Activated CD8-positive, alpha-beta T cell treated with anti-CD3 and anti-CD28 coated beads, Interleukin-2, amount 10 ng/mL, durations not matched to agents 7 days and 5 days (primary cell): Measurements from ENCODE around the gene PCDHGB3. TPM values are rescaled to one million over a fixed set of nuclear protein-coding genes. Genes with fewer than 3 reads are reported as not detected.
"Not testable (repeated sequence)": the region's sequence is repeated elsewhere in the genome, so short reads cannot be mapped to it uniquely, and the experiment has no call there.

Experiments
- ATAC-seq: fragments of 150-1000 bp; cut with Tn5 transposase; one replicate; pipeline ENCODE4 v1.10.0; 2021; ENCODE audit warnings: moderate library complexity
- CTCF ChIA-PET: fragments of 350-600 bp; sonication (Branson Sonifier 250); formaldehyde crosslinking; loops from one replicate; lab custom pipeline; 2021; ENCODE audit warnings: antibody characterized with exemption; lab: Charles Lee
- POLR2A ChIA-PET: fragments of 350-600 bp; sonication (Branson Sonifier 250); formaldehyde crosslinking; loops from one replicate; lab custom pipeline; 2021; ENCODE audit warnings: antibody characterized with exemption; lab: Charles Lee
- DNase-seq: peaks from one replicate; pipeline ENCODE4 v3.0.0-alpha.2; 2020
- H3K27ac Mint-ChIP-seq: one replicate; pipeline ENCODE4 v1.8.0; 2021; ENCODE audit warnings: mild to moderate bottlenecking, mixed read lengths
- H3K27me3 Mint-ChIP-seq: one replicate; pipeline ENCODE4 v1.8.0; 2021; ENCODE audit warnings: low read depth, mixed read lengths
- H3K36me3 Mint-ChIP-seq: one replicate; pipeline ENCODE4 v1.8.0; 2021; ENCODE audit warnings: low read depth, mixed read lengths
- H3K4me1 Mint-ChIP-seq: one replicate; pipeline ENCODE4 v1.8.0; 2021; ENCODE audit warnings: low read depth, mixed read lengths
- H3K4me3 Mint-ChIP-seq: one replicate; pipeline ENCODE4 v1.8.0; 2021; ENCODE audit warnings: mild to moderate bottlenecking, mixed read lengths
- H3K9me3 Mint-ChIP-seq: one replicate; pipeline ENCODE4 v1.8.0; 2022; ENCODE audit warnings: mixed read lengths; ENCODE audit not compliant: insufficient read depth
- total RNA-seq, 2 experiments: library from RNA; stranded (reverse); gene quantifications; one replicate each; pipeline ENCODE4 v1.2.3, GENCODE V29; 2021

The PCDHGB3 gene
- total RNA-seq, 2 experiments from 2014 or later: 0.16 to 0.26 TPM

DNA sequence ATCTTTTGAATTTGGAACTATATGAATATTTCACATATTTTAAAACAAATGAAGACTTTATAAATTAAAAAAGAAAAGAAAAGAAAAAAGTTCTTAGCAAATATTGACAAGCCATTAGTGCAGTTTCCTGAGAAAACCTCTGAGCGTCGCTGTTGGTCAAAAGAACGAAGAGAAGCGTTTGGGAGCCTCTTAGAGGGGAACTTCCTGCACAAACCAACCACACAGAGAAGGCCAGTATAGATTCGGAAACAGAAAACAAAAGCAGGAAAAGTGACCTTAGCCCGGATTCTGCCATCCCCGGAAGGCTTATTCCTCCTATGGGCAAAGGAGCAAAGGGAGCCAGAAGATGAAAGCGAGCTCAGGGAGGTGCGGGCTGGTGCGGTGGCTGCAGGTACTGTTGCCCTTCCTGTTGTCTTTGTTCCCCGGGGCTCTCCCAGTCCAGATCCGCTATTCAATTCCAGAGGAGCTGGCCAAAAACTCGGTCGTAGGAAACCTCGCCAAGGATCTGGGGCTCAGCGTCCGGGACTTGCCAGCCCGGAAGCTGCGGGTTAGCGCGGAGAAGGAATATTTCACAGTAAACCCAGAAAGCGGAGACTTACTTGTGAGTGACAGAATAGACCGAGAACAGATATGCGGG is 10.1 kb upstream of the PCDHGB3 start, which contains the start of gene PCDHGB2:
PCDHGB2 (plus strand) TSS at position 205 of the 637 bp plus-strand sequence; CDS start at position 347, 142 bp downstream.
- peaks cover 29% of the 10 kb centered on the region for H3K36me3 Mint-ChIP-seq
- peaks cover 2% of the 10 kb centered on the region for H3K4me1 Mint-ChIP-seq
- H3K9me3 Mint-ChIP-seq: peaks cover 38% of the 10 kb centered on the region
- CTCF ChIA-PET: interaction anchor here (0.7 to 1.6 kb wide), 12 partner anchors 10 to 204 kb away, joined by 3 to 8 read pairs (median 4); partner anchors contain the start of genes PCDHGA10, PCDHGA12, PCDHGA3 and PCDHGB1
- DNase-seq (peak; percentile 36), ATAC-seq (peak; percentile 55)
- H3K4me3 Mint-ChIP-seq: peak within 1 kb of the TSS; percentile 54
- no peak within 1 kb of the TSS for H3K27ac Mint-ChIP-seq
- H3K27me3 Mint-ChIP-seq: peaks cover 44% of the 10 kb centered on the region
- POLR2A ChIA-PET: no interaction called here

DNA sequence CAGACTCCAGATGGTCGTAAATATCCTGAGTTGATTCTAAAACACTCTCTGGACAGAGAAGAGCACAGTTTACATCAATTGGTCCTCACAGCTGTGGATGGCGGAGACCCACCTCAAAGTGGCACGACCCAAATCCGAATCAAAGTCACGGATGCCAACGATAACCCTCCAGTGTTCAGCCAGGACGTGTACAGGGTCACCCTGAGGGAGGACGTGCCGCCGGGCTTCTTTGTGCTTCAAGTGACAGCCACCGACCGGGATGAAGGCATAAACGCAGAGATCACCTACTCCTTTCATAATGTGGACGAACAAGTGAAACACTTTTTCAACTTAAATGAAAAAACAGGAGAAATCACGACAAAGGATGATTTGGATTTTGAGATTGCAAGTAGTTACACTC is 9.4 kb upstream of the PCDHGB3 start:
- ATAC-seq (no peak), DNase-seq (no peak)
- peaks cover 35% of the 10 kb centered on the region for H3K36me3 Mint-ChIP-seq
- H3K4me1 Mint-ChIP-seq: peaks cover 2% of the 10 kb centered on the region
- peaks cover 45% of the 10 kb centered on the region for H3K9me3 Mint-ChIP-seq
- no peak overlapping the region for H3K27ac Mint-ChIP-seq
- POLR2A ChIA-PET: no interaction called here
- CTCF ChIA-PET: interaction anchor here (0.8 to 1.3 kb wide), 4 partner anchors 10 to 203 kb away, joined by 3 to 8 read pairs (median 4); partner anchors contain the start of genes PCDHGA10, PCDHGB1 and TAF7
- H3K27me3 Mint-ChIP-seq: peaks cover 47% of the 10 kb centered on the region
- peak overlapping the region; percentile 6 for H3K4me3 Mint-ChIP-seq

DNA sequence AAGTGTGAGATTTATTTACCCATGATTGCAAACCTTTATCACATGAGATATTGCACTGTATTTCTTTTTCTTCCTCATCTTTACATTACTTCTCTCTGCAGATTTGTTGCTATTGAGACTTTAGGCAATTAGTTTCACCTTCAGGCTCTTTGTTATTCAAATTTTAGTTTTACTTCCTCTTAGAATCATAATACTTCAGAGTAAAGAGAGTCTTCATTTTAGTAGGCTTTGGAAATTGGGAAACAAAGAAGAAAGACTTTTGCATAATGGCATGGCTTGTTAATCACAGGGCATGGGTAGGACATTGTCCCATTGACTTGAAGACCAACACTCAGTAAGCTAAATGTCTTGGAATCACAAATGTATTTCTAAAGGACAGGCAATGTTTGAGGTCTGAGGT is 7.3 kb upstream of the PCDHGB3 start:
- H3K4me3 Mint-ChIP-seq: no peak overlapping the region
- ATAC-seq: no peak
- POLR2A ChIA-PET: interaction anchor here (1.2 kb wide), 1 partner anchor 42 kb away, joined by 3 read pairs; the partner anchor contains the start of gene TAF7
- H3K27ac Mint-ChIP-seq: no peak overlapping the region
- peaks cover 37% of the 10 kb centered on the region for H3K36me3 Mint-ChIP-seq
- CTCF ChIA-PET: no interaction called here
- H3K4me1 Mint-ChIP-seq: peaks cover 2% of the 10 kb centered on the region
- H3K27me3 Mint-ChIP-seq: peaks cover 53% of the 10 kb centered on the region
- peaks cover 55% of the 10 kb centered on the region for H3K9me3 Mint-ChIP-seq
- DNase-seq: no peak

DNA sequence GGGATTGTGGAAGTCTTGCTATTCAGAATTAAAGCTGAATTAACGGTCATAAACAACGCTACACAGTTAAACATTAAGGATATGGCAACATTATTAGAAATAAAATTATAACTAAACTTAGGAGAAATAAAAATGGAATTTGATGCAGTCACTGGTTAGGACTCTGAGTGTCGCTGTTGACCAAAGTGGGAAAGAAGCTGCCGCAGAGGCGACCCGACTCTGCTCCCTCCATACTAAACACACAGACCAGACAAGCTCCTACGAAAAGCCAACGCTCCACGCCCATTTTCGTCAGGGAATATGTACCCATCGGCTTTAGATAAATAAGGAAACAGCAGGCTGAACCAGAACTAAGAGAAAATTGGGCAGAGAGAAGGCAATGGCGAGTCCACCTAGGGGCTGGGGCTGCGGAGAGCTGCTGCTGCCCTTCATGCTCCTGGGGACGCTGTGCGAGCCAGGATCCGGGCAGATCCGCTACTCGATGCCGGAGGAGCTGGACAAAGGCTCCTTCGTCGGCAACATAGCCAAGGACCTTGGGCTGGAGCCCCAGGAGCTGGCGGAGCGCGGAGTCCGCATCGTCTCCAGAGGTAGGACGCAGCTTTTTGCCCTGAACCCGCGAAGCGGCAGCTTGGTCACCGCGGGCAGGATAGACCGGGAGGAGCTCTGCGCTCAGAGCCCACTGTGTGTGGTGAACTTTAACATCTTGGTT is 5.9 kb upstream of the PCDHGB3 start, which contains the start of gene PCDHGA5:
PCDHGA5 (plus strand) TSS at position 211 of the 709 bp plus-strand sequence; CDS start at position 380, 169 bp downstream.
- DNase-seq: no peak
- Mint-ChIP-seq H3K27ac (peak within 1 kb of the TSS; percentile 46), H3K27me3 (peaks cover 51% of the 10 kb centered on the region), H3K4me3 (peak within 1 kb of the TSS; percentile 28), H3K36me3 (peaks cover 37% of the 10 kb centered on the region), H3K9me3 (peaks cover 55% of the 10 kb centered on the region), H3K4me1 (peaks cover 2% of the 10 kb centered on the region)
- ChIA-PET CTCF (interaction anchor here (1.0 to 1.2 kb wide), 6 partner anchors 22 to 57 kb away, joined by 3 to 5 read pairs (median 3); partner anchors contain the start of genes PCDHGA10, PCDHGA11, PCDHGB5 and TAF7), POLR2A (no interaction called here)
- no peak for ATAC-seq

DNA sequence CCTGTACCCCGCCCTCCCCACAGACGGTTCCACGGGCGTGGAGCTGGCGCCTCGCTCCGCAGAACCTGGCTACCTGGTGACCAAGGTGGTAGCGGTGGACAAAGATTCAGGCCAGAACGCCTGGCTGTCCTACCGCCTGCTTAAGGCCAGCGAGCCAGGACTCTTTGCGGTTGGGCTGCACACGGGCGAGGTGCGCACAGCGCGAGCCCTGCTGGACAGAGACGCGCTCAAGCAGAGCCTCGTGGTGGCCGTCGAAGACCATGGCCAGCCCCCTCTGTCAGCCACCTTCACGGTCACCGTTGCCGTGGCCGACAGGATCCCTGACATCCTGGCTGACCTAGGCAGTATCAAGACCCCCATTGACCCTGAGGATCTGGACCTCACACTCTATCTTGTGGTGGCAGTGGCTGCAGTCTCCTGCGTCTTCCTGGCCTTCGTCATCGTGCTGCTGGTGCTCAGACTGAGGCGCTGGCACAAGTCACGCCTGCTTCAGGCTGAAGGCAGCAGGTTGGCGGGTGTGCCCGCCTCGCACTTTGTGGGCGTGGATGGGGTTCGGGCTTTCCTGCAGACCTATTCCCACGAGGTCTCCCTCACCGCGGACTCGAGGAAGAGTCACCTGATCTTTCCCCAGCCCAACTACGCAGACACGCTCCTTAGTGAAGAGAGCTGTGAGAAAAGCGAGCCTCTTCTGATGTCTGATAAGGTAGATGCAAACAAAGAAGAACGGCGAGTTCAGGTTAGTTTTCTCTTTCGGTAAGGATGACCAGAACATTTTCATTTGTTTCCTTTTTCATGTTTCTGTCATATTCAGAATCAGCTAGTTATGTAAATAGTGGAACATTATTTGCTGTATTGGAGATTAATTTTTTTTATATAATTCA is 3.8 kb upstream of the PCDHGB3 start:
- DNase-seq: no peak
- ChIA-PET CTCF (no interaction called here), POLR2A (no interaction called here)
- Mint-ChIP-seq H3K27me3 (peaks cover 56% of the 10 kb centered on the region), H3K4me3 (peak overlapping the region; percentile 38), H3K27ac (no peak overlapping the region), H3K36me3 (peaks cover 28% of the 10 kb centered on the region), H3K4me1 (peaks cover 8% of the 10 kb centered on the region), H3K9me3 (peaks cover 48% of the 10 kb centered on the region)
- no peak for ATAC-seq

DNA sequence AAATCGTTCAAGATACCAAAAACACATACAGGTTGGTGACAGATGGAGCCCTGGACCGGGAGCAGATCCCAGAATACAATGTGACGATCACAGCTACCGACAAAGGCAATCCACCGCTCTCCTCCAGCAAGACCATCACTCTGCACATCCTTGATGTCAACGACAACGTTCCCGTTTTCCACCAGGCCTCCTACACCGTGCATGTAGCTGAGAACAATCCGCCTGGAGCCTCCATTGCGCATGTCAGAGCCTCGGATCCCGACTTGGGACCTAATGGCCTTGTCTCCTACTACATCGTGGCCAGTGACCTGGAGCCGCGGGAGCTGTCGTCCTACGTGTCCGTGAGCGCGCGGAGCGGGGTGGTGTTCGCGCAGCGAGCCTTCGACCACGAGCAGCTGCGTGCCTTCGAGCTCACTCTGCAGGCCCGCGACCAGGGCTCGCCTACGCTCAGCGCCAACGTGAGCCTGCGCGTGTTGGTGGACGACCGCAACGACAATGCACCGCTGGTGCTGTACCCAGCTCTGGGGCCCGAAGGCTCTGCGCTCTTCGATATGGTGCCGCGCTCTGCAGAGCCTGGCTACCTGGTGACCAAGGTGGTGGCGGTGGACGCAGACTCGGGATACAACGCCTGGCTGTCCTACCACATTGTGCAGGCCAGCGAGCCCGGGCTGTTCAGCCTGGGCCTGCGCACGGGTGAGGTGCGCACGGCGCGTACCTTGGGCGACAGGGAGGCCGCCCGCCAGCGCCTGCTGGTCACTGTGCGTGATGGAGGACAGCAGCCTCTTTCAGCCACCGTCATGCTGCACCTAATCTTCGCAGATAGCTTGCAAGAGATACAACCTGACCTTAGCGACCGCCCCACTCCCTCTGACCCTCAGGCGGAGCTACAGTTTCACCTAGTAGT is 1.8 kb downstream of the PCDHGB3 start:
- POLR2A ChIA-PET: interaction anchor here (0.6 kb wide), 1 partner anchor 1070 kb away, joined by 3 read pairs; no protein-coding TSS in a partner anchor
- H3K36me3 Mint-ChIP-seq: peaks cover 9% of the 10 kb centered on the region
- peaks cover 8% of the 10 kb centered on the region for H3K4me1 Mint-ChIP-seq
- no peak overlapping the region for H3K27ac Mint-ChIP-seq
- no peak for ATAC-seq
- no peak overlapping the region for H3K4me3 Mint-ChIP-seq
- CTCF ChIA-PET: interaction anchor here (0.7 to 1.7 kb wide), 4 partner anchors 28 to 59 kb away, joined by 3 to 6 read pairs (median 6); partner anchors contain the start of genes PCDHGA10, PCDHGA11, PCDHGA12 and PCDHGA3
- DNase-seq: no peak
- H3K9me3 Mint-ChIP-seq: peaks cover 18% of the 10 kb centered on the region
- H3K27me3 Mint-ChIP-seq: peaks cover 39% of the 10 kb centered on the region

DNA sequence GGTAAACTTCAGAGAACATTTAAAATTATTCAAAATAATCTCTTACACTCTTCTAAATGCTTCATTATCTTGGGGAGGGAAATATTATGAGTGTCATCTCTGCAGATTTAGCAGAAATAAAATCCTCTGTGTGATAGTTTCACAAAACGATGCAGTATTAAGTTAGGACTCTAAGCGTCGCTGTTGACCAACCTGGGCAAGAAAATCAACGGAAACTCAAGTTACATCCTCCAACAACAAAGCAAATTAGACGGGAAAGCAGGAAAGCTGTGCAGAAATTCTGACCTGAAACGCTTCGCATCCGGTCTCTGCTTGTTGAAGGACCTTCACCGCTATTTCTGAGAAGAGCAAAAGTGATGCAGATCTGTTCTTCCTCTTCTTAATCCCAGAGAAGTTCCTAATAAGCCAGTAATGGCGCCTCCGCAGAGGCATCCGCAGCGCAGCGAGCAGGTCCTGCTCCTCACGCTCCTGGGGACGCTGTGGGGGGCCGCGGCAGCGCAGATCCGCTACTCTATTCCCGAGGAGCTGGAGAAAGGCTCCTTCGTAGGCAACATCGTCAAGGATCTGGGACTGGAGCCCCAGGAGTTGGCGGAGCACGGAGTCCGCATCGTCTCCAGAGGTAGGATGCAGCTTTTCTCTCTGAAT is 3.8 kb downstream of the PCDHGB3 start, which contains the start of gene PCDHGA6:
PCDHGA6 (plus strand) TSS at position 219 of the 645 bp plus-strand sequence; CDS start at position 412, 193 bp downstream.
- peaks cover 38% of the 10 kb centered on the region for H3K27me3 Mint-ChIP-seq
- no peak for DNase-seq
- peaks cover 18% of the 10 kb centered on the region for H3K9me3 Mint-ChIP-seq
- H3K4me3 Mint-ChIP-seq: peak within 1 kb of the TSS; percentile 2
- no peak for ATAC-seq
- H3K4me1 Mint-ChIP-seq: peaks cover 8% of the 10 kb centered on the region
- ChIA-PET CTCF (interaction anchor here (1.2 to 1.7 kb wide), 4 partner anchors 10 to 190 kb away, joined by 3 to 5 read pairs (median 4); partner anchors contain the start of gene PCDHGB5), POLR2A (no interaction called here)
- peaks cover 9% of the 10 kb centered on the region for H3K36me3 Mint-ChIP-seq
- H3K27ac Mint-ChIP-seq: no peak within 1 kb of the TSS

DNA sequence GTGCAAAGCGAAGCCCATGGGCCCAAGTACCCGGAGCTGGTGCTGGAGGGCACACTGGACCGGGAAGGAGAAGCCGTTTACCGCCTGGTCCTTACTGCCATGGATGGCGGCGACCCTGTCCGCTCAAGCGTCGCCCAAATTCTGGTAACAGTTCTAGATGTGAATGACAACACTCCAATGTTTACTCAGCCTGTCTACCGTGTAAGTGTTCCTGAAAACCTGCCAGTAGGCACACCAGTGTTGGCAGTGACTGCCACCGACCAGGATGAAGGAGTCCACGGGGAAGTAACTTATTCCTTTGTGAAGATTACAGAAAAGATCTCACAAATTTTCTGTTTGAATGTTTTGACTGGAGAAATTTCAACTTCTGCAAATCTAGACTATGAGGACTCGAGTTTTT is 4.6 kb downstream of the PCDHGB3 start:
- Mint-ChIP-seq H3K4me3 (no peak overlapping the region), H3K9me3 (peaks cover 13% of the 10 kb centered on the region), H3K27me3 (peaks cover 35% of the 10 kb centered on the region), H3K36me3 (peaks cover 9% of the 10 kb centered on the region), H3K4me1 (peaks cover 8% of the 10 kb centered on the region), H3K27ac (no peak overlapping the region)
- no peak for DNase-seq
- no peak for ATAC-seq
- CTCF ChIA-PET: interaction anchor here (1.1 to 1.7 kb wide), 5 partner anchors 9 to 189 kb away, joined by 3 to 5 read pairs (median 4); partner anchors contain the start of gene PCDHGB5
- POLR2A ChIA-PET: no interaction called here

DNA sequence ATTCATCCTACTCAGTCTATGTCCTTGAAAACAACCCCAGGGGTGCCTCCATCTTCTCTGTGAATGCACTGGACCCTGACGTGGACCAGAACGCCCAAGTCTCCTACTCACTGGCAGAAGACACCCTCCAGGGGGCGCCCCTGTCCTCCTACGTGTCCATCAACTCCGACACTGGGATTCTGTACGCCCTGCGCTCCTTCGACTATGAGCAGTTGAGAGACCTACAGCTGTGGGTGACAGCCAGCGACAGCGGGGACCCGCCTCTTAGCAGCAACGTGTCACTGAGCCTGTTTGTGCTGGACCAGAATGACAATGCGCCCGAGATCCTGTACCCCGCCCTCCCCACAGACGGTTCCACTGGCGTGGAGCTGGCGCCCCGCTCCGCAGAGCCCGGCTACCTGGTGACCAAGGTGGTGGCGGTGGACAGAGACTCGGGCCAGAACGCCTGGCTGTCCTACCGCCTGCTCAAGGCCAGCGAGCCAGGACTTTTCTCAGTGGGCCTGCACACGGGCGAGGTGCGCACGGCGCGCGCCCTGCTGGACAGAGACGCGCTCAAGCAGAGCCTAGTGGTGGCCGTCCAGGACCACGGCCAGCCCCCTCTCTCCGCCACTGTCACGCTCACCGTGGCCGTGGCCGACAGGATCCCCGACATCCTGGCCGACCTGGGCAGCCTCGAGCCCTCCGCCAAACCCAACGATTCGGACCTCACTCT is 5.6 kb downstream of the PCDHGB3 start:
- peaks cover 15% of the 10 kb centered on the region for H3K9me3 Mint-ChIP-seq
- DNase-seq, H3K27ac Mint-ChIP-seq, H3K36me3 Mint-ChIP-seq, H3K4me3 Mint-ChIP-seq, POLR2A ChIA-PET, ATAC-seq, H3K4me1 Mint-ChIP-seq: not testable (repeated sequence)
- peaks cover 28% of the 10 kb centered on the region for H3K27me3 Mint-ChIP-seq
- CTCF ChIA-PET: interaction anchor here (1.1 to 1.4 kb wide), 3 partner anchors 20 to 182 kb away, joined by 3 to 4 read pairs (median 3); partner anchors contain the start of gene PCDHGB5
